Epidermal melanocyte (primary cell): ENCODE measurements around the gene AGBL1.

ENCODE experiments used
- DNase-seq: peaks from one replicate; pipeline ENCODE4 v3.0.0; 2011; ENCODE audit warnings: low spot score; ENCODE audit not compliant: insufficient read length

AGBL1 gene

DNA sequence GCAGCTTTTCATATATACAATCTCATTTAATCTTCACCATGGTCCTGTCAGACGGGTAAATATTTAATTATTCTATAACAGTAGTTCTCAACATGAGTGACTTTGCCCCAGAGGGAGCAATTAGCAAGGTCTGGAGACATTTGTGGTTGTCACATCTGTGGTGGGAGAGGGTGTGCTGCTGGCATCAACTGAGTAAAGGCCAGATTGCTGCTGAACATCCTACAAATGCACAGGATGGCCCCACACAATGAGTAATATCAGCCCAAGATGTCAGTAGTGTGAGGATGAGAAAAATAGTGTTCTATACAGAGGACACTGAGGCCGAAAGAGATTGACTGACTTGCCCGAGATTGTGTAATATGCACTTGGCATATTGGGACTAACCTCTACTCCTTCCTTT is 156.0 kb downstream of the AGBL1 start:
- DNase-seq = no peak

DNA sequence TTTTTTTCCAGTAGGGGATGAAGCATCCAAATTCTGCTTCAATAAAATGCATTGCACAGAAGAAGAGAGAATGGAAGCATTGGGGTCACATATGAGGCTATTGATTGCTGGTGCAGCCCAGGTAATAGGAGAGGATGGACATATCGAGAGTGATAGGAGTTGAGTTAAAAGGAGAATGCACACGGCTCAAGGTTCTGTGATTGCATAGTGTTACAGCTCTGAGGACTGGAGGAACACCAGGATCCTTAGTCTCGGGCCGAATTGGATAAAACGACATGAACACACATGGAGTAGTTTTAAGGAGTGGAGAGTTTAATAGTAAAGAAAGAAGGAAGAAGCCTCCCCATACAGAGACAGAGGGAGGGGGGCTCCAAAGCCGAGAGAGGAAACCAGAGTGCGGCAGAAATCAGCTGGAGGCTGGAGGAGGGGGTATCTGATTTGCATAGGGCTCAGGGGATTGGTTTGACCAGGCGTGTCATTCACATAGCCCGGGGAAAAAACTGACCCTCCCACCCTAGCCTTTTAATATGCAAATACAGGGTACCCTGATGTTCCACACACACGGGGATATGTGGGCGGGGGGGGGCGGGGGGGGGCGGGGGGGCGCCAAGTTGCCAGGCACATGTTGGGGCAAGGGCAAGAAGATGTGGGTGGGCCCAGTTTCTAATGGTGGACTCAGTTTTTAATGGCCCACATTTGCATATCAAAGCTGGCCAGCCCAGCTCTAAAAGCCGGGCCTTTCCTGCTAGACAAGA is 156.9 kb downstream of the AGBL1 start:
- DNase-seq = no peak

DNA sequence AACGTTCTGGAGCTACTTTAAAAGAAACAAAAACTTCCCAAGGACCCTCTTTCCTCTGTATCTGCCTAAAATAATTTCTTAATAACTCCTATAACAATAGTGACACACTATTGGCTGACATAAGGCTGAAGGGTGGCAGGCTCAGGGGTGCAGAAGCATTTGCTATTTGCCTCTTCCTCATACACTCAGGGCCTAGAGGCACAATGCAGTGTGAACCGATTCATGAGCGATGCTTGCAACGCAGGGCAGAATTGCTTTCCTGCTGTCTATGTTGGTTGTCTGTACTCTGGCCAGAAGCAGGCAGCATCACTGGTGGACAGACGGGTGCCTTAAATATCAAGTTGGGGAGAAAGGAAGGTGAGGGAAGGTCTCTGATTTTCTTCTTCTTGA is 157.4 kb downstream of the AGBL1 start:
- no peak for DNase-seq

DNA sequence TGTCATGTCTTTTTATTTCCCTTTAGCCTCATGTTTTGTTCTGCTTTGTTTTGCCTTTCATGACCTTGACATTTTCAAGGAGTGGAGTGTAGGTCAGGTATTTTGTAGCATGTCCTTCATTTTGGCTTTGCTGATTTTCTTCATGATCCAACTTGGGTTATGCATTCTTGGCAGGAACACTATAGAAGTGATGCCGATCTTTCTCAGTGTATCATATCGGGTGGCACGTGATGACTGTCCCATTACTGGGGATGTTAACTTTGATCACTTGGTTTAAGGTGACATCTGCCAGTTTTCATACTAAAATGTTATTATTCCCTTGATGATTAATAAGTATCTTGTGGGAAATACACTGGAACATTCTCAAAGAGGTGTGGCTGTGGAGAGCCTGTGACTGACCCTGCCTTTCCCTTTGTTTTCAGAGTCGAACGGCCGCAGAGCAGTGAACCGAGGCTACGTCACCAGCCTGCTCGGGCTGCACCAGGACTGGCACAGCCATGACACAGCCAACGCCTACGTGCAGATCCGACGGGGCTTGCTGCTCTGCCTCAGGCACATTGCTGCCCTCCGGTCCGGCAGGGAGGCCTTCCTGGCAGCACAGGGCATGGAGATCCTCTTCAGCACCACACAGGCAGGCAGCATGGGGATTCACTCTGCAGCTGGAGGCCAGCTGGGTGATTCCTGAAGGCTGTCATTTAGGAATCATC is 167.7 kb downstream of the AGBL1 start:
- DNase-seq = no peak

DNA sequence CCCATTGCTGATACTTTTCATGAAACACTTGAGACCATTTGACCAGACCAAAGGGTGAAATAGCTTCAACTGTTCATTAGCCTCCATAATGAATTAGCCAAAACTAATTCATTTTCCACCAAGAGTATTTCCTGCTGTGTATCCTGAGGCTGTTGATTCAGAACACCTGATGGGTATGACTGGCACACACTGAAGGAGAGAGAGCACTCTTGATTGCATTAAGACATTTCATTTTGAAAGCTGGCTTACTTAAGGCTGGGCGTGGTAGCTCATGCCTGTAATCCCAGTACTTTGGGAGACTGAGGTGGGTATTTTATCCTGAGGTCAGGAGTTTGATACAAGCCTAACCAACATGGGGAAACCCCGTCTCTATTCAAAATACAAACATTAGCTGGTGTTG is 175.6 kb downstream of the AGBL1 start:
- DNase-seq = no peak

DNA sequence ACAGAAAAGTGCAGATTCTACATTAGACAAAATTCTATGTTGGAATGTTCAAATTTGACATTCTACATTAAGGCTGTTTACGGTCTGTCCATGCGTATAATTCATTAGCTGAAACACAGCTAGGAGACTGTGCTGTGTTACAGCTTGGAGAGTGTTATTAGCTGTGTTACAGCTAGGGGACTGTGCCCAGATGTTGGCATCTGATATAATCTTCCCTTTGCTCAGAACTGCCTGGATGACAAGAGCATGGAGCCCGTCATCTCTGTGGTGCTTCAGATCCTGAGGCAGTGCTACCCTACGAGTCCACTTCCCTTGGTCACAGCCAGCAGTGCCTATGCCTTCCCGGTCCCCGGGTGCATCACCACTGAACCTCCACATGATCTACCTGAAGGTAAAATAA is 177.0 kb downstream of the AGBL1 start:
- DNase-seq = no peak

DNA sequence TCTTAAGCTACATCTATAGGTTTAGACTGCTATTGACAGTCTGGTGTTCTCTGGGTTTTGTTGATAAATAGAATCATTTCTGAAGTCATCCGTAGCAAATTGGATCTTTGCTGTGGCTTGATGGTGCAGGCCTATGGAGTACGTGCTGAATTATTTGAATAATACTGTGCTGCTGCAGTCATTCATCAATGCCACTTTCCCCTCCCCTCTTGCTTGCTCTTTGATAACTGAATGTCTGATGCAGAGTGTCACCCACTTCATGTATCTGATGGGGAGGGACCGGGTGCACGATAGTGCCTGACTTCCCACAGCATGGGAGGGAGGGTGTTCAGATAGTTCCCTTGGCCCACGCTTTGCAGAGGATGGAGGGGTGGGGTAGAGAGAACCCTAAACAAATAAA is 179.9 kb downstream of the AGBL1 start:
- DNase-seq = no peak

DNA sequence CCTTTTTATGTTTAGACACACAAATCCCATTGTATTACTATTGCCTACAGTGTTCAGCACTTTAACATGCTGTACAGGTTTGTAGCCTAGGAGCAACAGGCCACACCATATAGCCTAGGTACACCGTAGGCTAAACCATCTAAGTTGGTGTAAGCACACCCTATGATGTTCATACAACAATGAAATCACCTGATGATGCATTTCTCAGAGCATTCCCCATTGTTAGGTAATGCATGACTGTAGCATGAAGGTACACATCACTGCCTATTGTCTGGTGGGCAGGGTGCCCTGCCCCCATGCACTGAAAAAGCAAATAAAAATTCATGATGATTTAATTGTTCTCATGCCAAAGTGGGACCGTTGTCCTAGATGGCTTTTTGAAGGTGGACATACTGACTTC is 183.6 kb downstream of the AGBL1 start:
- no peak for DNase-seq

DNA sequence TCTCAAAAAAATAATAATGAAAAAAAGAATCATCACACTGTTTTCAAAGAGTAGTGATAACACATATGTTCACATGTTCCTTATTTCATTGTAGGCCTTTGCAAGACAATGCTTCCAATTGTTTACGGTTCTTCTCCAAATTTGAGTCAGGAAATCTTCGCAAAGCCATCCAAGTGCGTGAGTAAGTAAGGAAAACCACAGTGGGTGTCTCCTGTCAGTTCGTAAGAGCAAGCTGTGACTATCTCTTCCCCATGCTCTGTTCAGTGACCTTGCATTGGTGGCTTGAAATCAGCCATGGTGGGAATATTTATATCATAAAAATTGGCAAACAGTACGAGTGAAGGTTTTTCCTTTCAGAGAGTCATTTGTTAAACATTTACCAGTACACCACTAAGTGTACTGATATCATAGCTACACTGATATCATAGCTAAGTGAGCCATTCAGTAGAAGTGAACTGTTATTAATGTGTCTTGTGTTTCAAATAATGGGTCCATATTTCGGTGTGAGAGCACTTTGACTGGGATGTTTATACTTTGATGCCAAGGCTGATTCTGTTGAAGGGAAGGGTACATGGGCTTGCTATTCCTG is 187.3 kb downstream of the AGBL1 start:
- no peak for DNase-seq

DNA sequence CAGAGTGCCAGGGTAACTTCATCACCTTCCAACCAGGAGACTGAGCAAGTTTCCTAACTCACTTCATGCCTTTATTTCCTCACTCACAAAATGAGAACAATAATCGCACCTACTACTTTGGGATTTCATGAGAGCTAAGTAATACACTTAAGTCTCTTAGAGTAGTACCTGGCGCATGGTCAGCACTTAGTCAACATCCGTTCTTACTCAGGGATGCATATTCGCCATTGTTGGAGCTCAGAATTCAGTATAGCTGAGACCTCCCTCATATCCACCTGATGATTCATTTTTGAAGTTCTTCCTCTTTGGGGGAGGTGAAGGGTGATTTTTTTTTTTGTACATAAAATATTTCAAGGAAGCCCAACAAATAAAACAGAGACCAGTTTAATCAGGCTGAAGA is 188.2 kb downstream of the AGBL1 start:
- no peak for DNase-seq

DNA sequence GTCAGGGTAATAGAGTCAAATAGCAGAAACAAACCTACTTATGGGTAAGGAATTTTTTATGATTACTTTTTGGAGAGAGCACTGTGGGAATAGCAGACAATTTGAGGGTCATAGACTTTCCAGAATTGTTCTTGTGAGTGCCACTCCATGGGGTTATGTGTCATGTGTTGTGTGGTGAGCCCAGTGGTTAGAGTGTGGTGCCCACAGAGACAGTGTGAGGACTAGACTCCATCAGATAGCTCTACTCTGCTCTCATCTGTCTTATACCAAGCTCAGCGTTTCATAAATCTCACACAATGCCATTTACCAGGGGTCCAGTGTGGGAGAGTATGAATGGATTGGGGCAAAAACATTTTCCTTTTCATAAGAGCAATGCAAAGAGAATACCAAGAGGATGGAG is 188.9 kb downstream of the AGBL1 start:
- no peak for DNase-seq

DNA sequence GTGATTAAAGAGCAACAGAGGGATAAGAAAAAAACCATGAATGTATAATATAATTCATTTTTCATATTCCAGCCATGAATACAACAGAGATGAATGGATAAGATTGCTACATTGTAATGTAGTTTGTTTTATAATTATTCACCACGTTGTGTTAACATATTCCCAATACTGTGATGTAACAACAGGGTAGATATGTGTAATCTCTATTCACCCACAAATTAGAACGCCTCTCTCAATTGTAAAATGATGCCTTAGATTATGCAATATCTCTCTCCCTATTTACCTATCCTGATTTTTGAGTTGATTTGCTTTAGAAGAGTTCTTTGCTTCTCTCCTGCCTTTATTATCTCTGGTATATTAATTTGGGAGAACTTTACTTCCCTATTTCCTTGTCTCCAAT is 193.6 kb downstream of the AGBL1 start:
- DNase-seq = no peak

DNA sequence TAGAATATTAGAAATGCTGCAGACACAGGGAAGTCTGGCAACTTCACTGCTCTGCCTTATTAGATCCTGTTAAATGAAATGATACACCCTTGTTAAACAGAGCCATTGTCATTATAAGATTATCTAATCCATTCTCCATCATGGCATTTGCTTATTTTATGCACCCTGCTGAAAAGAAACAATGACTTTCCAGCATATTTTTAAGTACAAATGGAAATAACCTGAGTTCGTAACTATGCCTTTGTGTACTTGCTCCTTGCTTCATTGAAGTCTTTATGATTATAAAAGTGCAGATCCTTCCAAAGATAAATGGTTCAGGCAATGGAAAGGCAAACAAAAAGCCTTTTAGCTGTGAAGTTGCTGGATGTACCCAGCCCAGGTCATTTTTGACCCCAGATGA is 195.7 kb downstream of the AGBL1 start:
- no peak for DNase-seq

DNA sequence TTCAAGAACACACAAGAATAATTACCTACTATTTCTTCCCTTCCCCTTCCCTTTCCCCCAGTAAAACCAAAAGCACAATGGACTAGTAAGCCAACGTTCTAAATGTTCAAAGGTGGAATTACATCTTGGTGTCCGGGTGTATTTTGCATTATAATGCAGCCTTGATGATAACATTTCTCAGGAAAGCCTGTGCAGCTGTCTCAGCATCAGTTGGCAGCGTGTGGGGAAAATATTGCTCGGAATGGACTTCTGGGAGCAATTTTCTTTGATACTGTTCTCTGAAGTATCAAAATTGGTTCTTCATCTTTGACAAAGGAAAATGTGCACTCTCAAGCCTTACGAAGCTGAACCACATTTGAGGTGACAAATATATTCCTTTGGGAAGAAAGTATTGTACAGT is 198.9 kb downstream of the AGBL1 start:
- DNase-seq = no peak

DNA sequence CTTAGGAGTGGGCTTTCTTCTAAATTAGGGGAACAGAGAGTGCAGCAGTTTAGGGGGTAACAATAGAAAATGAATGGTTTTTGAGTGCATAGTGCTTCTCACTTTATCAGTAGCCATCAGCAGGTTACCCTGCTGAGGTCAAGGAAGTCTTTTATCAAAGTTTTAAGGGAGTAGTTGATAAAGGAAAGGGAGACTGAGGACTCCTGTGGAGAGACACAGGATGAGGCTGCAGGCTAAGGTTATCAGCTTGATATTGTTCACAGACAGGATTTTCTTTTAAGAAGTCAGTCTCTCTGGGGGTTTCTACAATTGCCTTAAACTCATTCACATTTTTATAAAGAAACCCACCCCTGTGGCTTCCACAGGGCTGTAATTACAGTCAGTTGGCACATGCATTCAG is 205.0 kb downstream of the AGBL1 start:
- DNase-seq = no peak

DNA sequence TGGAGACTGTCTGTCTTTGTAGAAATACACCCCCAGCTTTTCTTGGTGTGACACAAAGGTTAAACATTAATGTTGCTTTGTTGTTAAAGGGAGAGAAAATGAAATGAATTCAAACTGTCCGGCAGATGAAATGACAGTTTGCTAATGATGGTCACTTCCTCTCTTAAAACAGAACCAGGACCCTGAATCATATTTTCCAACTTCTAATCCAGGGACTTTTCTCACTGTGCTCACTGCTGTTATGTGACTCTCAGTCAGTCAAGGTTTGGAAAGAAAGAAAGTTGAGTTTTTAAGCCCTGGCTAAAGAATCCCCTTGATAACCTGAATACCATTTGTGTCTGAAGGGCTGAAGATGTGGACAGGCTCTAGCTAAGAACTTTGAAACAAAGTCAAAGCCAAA is 215.8 kb downstream of the AGBL1 start:
- no peak for DNase-seq

DNA sequence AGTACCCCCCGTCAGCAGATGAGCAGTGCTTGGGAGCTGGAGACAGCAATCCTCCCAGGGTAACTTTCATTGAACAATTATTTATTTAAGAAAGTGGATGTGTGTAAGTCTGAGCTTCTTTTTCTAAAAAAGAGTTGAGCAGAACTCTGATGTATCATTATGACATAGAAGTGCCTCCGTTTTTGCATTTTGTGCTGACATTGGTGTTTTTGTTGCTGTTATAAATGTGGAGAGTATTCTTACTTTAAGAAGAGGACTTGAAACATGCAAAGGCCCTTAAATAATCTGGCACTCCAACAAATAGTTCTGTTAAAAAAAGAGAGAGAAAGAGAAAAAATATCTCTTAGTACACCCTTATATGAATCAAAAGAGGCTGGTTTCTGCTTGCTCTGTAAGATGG is 217.1 kb downstream of the AGBL1 start:
- no peak for DNase-seq

DNA sequence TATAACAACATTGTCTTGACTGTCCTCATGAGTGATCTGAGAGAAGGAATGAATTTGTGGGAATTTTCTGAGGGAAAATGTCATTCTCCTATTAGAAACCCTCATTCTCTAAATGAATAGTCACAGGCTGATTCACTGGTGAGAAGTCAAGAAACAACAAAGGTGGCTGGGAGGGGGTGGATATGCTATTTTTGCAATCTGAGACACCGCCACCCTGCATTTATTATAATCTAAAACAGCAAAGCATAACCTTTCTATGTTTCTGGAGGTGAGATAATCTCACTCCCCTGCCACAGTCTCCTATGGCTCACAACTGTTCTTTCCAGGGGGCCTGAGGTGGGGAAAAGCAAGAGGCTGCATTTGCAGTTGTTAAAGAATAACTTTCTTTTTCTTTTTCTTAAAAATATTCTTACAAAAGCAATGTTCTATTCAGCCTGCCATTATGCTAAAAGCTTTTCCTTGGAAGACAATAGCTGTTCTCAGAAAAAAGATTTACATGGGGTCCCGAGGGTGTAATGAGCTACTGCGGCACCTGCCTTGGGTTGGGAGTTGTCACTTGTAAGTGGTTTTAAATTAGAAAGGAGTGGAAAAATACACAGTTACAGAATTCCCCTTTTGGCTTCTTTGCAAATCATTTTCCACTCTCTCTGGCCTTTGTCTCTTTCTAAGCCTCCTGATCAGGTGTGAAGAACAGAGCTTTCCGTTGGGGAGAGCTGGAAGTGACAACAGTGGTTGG is 220.9 kb downstream of the AGBL1 start:
- DNase-seq = no peak

DNA sequence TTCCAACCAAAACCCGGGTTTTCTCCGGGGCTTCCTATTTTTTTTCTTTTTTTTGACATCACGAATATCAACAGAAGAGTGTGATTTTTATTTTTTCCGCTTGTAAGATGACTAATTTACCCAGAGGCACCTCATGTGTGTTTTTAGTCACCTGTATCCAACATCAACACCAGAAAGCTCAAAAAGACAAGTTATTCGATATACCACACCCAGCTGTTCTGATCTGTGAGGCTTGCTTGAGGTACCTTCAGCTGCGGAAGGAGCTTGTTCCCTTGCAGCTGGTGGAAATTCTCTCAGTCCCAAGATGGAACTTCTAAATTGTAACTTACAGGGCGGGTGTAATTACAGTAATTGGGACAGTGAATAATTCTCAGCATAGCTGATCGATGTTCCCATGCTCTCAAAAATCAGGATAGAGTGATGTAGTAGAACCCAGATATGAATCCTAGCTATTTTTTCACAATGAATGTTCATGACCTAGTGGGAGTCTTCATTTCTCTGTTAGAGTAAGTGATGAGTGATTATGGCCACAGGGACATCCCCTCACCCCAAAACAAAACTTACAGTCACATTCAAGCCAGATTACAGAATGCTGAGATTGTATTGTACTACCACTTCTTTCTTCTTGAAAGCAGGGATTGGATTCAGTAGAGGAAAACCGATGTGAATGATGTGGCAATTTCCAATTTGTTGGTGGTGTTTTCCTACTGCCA is 232.1 kb downstream of the AGBL1 start:
- no peak for DNase-seq

DNA sequence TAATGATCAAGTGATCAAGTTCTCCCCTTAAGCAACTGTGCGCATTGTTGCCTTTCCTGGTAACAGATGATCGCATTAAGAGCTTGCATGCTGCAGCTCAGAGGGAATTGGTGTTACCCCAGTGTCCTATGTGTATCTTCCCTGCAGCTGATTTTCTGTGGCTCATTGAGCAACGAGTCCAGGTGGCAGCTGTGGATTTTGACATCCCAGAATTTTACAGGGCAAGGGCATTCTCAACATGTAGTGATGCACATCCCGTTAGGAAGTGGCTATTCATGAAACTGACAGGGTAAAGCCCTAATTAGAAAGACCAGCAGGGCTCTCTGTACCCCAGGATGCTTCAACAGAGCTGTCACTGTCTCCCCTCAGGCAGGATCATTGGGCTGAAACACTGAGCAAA is 232.8 kb downstream of the AGBL1 start:
- DNase-seq = no peak

DNA sequence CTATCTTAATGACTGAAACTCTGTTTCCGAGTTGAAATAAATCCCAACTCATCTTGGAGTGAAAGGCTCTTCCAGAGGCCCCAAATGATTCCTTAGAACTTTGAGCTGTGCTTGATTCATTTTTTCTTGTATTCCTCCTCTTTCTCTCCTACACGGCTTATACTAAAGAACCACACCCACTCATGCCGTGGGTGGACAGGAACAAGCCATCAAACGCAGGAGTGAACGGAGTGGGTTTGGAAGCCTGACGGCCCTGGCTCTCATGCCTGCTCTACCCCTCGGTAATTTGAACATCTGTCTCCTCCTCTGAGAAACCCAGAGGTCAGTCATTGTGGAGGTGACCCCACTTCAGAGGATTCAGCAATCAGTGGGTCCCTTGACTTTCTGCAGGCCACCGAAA is 236.5 kb downstream of the AGBL1 start:
- DNase-seq = no peak
